Hepatocyte (in vitro differentiated cells): Measurements from ENCODE around the gene ZNF80. TPM values are rescaled to one million over a fixed set of nuclear protein-coding genes. Genes with fewer than 3 reads are reported as not detected.

Source experiments
- DNase-seq: peaks from one replicate; pipeline ENCODE4 v3.0.0-alpha.2; 2016; ENCODE audit warnings: low spot score
- H2AFZ ChIP-seq: fragments of 200-600 bp; sonication (generic); 2 replicates; pipeline ENCODE4 v1.6.0; 2016; ENCODE audit warnings: antibody characterized with exemption, mild to moderate bottlenecking
- H3K27ac ChIP-seq: fragments of 200-600 bp; sonication (generic); 2 replicates; pipeline ENCODE4 v1.5.1; 2016; ENCODE audit warnings: mild to moderate bottlenecking
- H3K27me3 ChIP-seq: fragments of 200-600 bp; sonication (generic); 2 replicates; pipeline ENCODE4 v1.6.1; 2016
- H3K36me3 ChIP-seq: fragments of 200-600 bp; sonication (generic); replicated peaks from 2 replicates; pipeline ENCODE4 v1.5.1; 2016; ENCODE audit warnings: low read depth; ENCODE audit not compliant: insufficient read depth
- H3K4me1 ChIP-seq: fragments of 200-600 bp; sonication (generic); 2 replicates; pipeline ENCODE4 v1.5.1; 2016; ENCODE audit warnings: mild to moderate bottlenecking, moderate library complexity; ENCODE audit not compliant: insufficient read depth
- H3K4me2 ChIP-seq: fragments of 200-600 bp; sonication (generic); 2 replicates; pipeline ENCODE4 v1.6.0; 2016
- H3K4me3 ChIP-seq: fragments of 200-600 bp; sonication (generic); 2 replicates; pipeline ENCODE4 v1.5.1; 2016; ENCODE audit warnings: mild to moderate bottlenecking
- H3K79me2 ChIP-seq: fragments of 200-600 bp; sonication (generic); 2 replicates; pipeline ENCODE4 v1.6.0; 2017; ENCODE audit warnings: mild to moderate bottlenecking
- H3K9me2 ChIP-seq: fragments of 200-600 bp; sonication (generic); replicated peaks from 2 replicates; pipeline ENCODE4 v1.6.0; 2017; ENCODE audit warnings: mild to moderate bottlenecking; ENCODE audit not compliant: insufficient read depth
- H3K9me3 ChIP-seq: fragments of 200-600 bp; sonication (generic); 2 replicates; pipeline ENCODE4 v1.5.1; 2016; ENCODE audit warnings: low read depth, mild to moderate bottlenecking
- H4K20me1 ChIP-seq: fragments of 200-600 bp; sonication (generic); 2 replicates; pipeline ENCODE4 v1.6.0; 2016; ENCODE audit warnings: mild to moderate bottlenecking; ENCODE audit not compliant: insufficient read depth, poor library complexity, severe bottlenecking
- EZH2 ChIP-seq: fragments of 200-600 bp; sonication (generic); IDR thresholded peaks from 2 replicates; pipeline ENCODE4 v1.6.1; 2016; ENCODE audit warnings: antibody characterized with exemption, mild to moderate bottlenecking, borderline replicate concordance
- EZH2phosphoT487 ChIP-seq: fragments of 200-600 bp; sonication (generic); IDR thresholded peaks from one replicate; pipeline ENCODE4 v1.6.1; 2018; ENCODE audit warnings: antibody characterized with exemption, mild to moderate bottlenecking, low read depth, moderate library complexity; ENCODE audit not compliant: unreplicated experiment, severe bottlenecking
- WGBS: methylation state at CpG from one replicate; pipeline ENCODE4 v1.1.6; 2016; ENCODE audit warnings: low lambda C conversion rate; ENCODE audit errors: missing lambda C conversion rate; 5-methylcytosine and 5-hydroxymethylcytosine counted together
- polyA plus RNA-seq: library from polyadenylated mRNA; unstranded; fragments of >200 nt; fragmentation: Nextera tagmentation; extraction: Ambion mirVana; gene quantifications from 2 replicates; pipeline ENCODE4 v1.2.1, GENCODE V29; 2016
- total RNA-seq: library from RNA; depleted of rRNA; stranded (reverse); fragments of >200 nt; gene quantifications from 2 replicates; pipeline ENCODE4 v1.2.3, GENCODE V29; 2014
- TF ChIP-seq, protein P1 (sequence below): fragments of 200-600 bp; sonication (generic); IDR thresholded peaks from 2 replicates; pipeline ENCODE4 v1.5.1; 2016; ENCODE audit warnings: antibody characterized with exemption, mild to moderate bottlenecking; ENCODE audit not compliant: poor library complexity

The ZNF80 gene
- total and polyA plus RNA-seq, 2 experiments from 2014 or later, result not detected

DNA sequence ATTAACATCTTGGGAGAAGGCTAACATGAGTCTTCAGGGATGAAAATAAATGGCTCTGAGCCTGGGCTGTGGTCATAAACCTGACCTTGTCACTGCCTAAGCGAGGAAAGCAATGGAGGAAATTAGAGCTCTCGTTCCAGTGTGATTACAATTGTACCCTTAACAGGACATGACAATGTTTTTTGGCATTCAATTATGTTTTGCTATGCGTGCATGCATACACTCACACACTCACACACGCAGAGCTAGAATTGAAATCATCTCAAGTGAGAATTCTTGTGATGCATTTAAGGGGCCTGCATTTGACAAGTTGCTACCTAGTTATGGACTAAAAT is 24.1 kb downstream of the ZNF80 start:
- H3K4me3 ChIP-seq, result no peak overlapping the region
- no peak overlapping the region for H2AFZ ChIP-seq
- no peaks in the 10 kb centered on the region for H3K36me3 ChIP-seq
- TF ChIP-seq, protein P1, sequence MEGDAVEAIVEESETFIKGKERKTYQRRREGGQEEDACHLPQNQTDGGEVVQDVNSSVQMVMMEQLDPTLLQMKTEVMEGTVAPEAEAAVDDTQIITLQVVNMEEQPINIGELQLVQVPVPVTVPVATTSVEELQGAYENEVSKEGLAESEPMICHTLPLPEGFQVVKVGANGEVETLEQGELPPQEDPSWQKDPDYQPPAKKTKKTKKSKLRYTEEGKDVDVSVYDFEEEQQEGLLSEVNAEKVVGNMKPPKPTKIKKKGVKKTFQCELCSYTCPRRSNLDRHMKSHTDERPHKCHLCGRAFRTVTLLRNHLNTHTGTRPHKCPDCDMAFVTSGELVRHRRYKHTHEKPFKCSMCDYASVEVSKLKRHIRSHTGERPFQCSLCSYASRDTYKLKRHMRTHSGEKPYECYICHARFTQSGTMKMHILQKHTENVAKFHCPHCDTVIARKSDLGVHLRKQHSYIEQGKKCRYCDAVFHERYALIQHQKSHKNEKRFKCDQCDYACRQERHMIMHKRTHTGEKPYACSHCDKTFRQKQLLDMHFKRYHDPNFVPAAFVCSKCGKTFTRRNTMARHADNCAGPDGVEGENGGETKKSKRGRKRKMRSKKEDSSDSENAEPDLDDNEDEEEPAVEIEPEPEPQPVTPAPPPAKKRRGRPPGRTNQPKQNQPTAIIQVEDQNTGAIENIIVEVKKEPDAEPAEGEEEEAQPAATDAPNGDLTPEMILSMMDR, result no peak
- TF ChIP-seq EZH2, result no peak
- TF ChIP-seq EZH2phosphoT487, result no peak
- no peak overlapping the region for H3K4me2 ChIP-seq
- no peaks in the 10 kb centered on the region for H3K9me3 ChIP-seq
- no peaks in the 10 kb centered on the region for H3K79me2 ChIP-seq
- peaks cover 5% of the 10 kb centered on the region for H3K27me3 ChIP-seq
- no peak for DNase-seq
- H3K4me1 ChIP-seq, result no peaks in the 10 kb centered on the region
- no peaks in the 10 kb centered on the region for H4K20me1 ChIP-seq
- 62% methylated on average over 4 of the region's 4 CpGs for WGBS
- no peaks in the 10 kb centered on the region for H3K9me2 ChIP-seq
- H3K27ac ChIP-seq, result no peak overlapping the region

DNA sequence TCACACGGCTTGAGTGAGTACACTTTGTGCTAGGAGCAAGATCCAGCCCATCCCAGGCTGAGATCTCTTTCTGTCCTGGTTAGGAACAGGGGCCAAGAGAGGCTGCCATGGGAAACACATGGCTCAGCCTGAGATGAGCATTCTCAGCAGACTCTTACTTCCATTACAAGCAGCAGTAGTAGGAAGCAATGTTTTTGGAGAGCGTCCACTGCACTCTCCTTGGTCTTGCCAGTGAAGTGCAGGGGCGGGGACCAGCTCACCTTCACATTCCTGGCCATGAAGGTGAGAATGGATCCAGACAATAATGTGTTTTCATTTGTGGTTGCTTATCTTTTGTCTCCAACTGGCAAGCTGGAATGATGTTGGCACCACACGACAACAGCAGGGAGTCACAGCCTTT is 24.7 kb downstream of the ZNF80 start:
- Histone ChIP-seq H3K27me3 (peaks cover 5% of the 10 kb centered on the region), H3K4me3 (no peak overlapping the region), H3K4me1 (no peaks in the 10 kb centered on the region), H3K4me2 (no peak overlapping the region), H3K9me2 (no peaks in the 10 kb centered on the region), H3K27ac (no peak overlapping the region), H3K9me3 (no peaks in the 10 kb centered on the region), H3K79me2 (no peaks in the 10 kb centered on the region), H4K20me1 (no peaks in the 10 kb centered on the region), H2AFZ (no peak overlapping the region), H3K36me3 (no peaks in the 10 kb centered on the region)
- no peak for DNase-seq
- no peak for TF ChIP-seq EZH2
- TF ChIP-seq EZH2phosphoT487, result no peak
- TF ChIP-seq, protein P1, result no peak
- WGBS, result 77% methylated on average over 4 of the region's 4 CpGs

DNA sequence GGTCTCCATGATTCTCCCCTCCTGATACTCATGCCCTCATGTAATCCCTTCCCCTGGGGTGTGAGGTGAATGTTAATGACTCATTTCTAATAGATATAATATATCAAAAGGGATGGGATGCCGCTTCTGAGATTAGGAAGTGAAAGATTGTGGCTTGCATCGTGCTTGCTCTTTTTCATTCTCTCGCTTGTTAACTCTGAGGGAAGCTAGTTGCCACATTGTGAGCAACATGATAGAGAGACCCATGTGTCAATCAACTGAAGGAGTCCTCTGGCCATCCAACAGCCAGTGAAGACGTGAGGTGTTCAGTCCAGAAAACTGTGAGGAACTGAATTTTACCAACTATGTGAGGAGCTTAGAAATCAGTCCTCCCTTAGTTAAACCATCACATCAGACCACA is 29.6 kb downstream of the ZNF80 start:
- H3K27ac ChIP-seq, result no peak overlapping the region
- 88% methylated on average over 4 of the region's 4 CpGs for WGBS
- no peaks in the 10 kb centered on the region for H3K36me3 ChIP-seq
- H3K4me2 ChIP-seq, result no peak overlapping the region
- H3K9me2 ChIP-seq, result no peaks in the 10 kb centered on the region
- H2AFZ ChIP-seq, result no peak overlapping the region
- no peaks in the 10 kb centered on the region for H3K9me3 ChIP-seq
- H3K4me3 ChIP-seq, result no peak overlapping the region
- no peak for DNase-seq
- no peaks in the 10 kb centered on the region for H3K79me2 ChIP-seq
- TF ChIP-seq, protein P1, result no peak
- no peak for TF ChIP-seq EZH2phosphoT487
- TF ChIP-seq EZH2, result no peak
- no peaks in the 10 kb centered on the region for H3K27me3 ChIP-seq
- no peaks in the 10 kb centered on the region for H3K4me1 ChIP-seq
- H4K20me1 ChIP-seq, result no peaks in the 10 kb centered on the region

DNA sequence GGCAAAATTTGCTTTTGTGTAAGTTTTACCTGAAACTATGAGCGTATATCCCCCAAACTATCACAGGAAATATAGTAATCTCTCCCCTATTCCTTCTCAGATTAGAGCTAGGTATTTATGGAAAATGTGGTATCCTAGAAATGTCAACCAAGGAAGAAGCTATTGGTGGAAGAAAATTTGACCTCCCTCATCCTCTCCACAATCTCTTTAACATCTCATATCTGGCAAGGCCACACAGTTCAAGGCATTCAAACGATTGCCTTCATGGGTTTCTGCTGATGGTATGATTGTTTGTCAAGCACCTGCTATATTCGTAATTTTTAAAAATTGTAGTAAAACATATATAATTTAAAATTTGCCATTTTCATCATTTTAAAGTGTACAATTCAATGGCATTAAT is 31.0 kb downstream of the ZNF80 start:
- no peaks in the 10 kb centered on the region for H3K27me3 ChIP-seq
- H3K4me1 ChIP-seq, result no peaks in the 10 kb centered on the region
- H3K27ac ChIP-seq, result no peak overlapping the region
- no peak for DNase-seq
- TF ChIP-seq, protein P1, result no peak
- TF ChIP-seq EZH2phosphoT487, result no peak
- TF ChIP-seq EZH2, result no peak
- no peaks in the 10 kb centered on the region for H3K9me3 ChIP-seq
- WGBS, result 81% methylated on average over 3 of the region's 3 CpGs
- no peaks in the 10 kb centered on the region for H3K79me2 ChIP-seq
- no peak overlapping the region for H3K4me3 ChIP-seq
- H3K36me3 ChIP-seq, result no peaks in the 10 kb centered on the region
- no peak overlapping the region for H2AFZ ChIP-seq
- no peaks in the 10 kb centered on the region for H4K20me1 ChIP-seq
- no peaks in the 10 kb centered on the region for H3K9me2 ChIP-seq
- H3K4me2 ChIP-seq, result no peak overlapping the region
